NCI-H2107 treated with DMSO at 0.1 percent for 48 hours (cell line): ENCODE data around the gene SUB1.
A peak's percentile ranks its signal among the peaks of the same experiment; 100 is the strongest.
"Not testable (repeated sequence)": the region's sequence is repeated elsewhere in the genome, so short reads cannot be mapped to it uniquely, and the experiment has no call there.

Experiments used
- DNase-seq: peaks from one replicate; lab custom pipeline; 2025; ENCODE audit not compliant: unreplicated experiment; lab: John Stamatoyannopoulos, UW

SUB1 gene

DNA sequence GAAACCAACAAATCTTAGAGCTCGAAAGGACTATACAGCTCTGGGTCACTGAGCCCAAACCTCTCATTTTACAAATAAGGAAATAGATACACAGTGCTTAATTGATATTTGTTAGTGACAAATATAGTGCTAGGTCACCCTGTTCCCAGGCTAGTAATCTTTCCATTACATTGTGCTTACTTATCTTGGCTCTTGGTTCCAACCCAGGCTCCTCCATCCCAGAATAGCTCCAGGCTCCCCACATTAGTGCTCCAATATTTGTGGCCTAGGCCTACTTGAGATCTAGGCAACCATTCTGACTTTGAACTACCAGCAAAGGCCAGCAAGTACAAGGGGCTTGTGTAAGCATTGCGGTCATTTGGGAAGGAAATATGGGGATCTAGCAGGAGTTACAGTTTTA is 21.7 kb upstream of the SUB1 start:
- DNase-seq: no peak

DNA sequence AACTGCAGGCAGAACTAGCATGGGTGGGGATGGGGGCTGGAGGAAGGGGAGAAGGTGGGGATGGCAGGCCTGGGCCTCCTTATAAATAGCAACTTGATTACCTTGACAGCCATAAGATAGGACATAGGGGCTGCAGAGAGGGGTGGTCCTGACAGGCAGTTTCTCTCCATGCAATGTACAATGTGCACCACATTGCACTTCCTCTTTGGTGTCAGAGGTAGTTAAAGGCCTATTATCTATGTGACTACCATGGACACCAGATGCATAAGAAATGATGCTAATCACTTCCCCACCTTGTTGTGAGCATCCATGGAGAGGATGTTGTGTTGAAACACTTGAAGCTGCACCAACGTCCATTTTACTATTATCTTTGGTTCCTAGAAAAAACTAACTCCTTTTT is 20.2 kb upstream of the SUB1 start:
- no peak for DNase-seq

DNA sequence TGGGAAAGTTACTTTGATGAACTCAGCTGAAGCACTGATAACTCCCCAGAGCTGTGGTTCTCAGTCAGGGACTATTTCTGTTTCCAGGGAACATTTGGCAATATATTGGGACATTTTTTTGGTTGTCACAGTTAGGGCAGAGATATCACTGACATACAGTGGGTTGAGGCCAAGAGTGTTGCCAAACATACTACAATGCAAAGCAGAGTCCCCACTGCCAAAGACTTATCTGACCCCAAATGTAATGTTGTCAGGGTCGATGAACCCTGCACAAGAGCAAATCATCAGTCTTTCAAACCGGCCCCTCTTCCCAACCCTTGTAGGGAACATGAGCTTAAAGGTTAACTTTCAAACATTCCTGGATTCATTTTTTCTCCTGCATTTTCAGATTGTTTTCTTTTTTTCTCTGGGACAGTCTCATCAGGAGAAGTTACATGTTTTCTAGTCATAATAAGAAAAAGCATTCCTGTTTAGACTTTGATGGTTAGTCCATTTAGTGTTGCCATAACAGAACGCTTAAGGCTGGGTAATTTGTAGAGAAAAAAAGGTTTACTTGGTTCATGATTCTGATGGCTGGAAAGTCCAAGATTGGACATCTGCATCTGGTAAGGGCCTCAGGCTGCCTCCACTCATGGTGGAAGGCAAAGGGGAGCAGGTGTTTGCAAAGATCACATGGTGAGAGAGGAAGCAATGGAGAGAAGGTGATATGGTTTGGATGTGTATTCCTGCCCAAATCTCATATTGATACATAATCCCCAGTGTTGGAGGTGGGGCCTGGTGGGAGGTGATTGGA is 18.8 kb upstream of the SUB1 start:
- no peak for DNase-seq

DNA sequence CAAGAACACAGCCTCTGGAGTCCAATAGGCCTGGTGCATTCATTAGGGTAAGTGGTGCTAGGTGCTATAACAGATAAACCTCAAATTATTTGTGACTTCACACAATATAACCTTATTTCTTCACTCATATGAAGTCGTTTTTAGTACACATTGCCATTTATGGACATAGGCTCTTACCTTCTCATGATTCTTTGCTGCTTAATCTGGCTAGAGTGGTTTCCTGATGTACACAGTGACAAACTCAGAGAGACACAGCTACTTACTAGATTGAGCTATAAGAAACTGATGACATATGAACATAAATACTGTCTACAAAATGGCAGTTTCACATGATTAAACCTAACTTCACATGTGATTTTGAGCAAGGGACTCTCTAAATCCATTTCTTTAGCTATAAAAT is 14.2 kb upstream of the SUB1 start:
- no peak for DNase-seq

DNA sequence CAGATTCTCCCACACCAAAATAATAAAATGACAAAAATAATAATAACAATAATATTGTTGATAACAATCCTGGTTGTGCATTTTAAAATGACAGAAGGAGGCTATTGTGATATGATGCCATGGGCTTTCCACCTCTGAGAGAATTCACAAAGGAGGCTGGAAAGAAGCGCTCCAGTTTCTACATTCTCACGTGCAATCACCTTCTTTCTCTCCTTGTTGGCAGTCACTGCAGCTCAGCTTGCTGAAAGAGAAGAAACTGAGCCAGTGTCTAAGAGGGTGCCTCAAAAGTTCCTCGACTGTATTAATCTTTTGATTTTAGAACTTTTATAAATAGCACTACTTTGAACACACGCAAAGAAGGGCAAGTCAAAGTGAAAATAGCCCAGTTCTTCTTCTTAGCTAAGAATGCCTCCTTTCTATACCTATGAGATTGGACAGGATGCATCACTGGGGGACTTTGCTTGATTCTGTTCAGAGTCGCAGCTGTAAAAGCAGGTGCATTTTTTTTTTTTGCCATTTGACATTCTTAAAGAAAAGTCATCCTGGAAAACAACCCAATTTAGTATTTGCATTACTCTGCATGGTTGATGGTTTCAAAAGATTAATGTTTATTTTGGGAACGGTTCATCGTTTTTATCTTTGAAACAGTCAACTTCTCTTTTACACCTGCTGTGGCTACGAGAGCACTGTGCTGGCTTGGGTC is 12.4 kb upstream of the SUB1 start:
- DNase-seq: no peak

DNA sequence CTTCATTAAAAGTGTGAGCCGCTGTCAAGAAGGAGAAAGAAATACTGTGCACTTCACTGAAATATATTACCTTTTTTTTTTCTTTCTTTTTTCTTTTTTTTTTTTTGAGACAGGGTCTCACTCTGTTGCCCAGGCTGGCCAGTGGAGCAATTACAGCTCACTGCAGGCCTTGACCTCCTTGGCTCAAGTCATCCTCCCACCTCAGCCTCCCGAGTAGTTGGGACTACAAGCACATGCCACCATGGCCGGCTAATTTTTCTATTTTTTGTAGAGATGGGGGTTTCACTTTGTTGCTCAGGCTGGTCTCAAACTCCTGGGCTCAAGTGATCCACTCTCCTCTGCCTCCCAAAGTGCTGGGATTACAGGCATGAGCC is 11.9 kb upstream of the SUB1 start:
- not testable (repeated sequence) for DNase-seq

DNA sequence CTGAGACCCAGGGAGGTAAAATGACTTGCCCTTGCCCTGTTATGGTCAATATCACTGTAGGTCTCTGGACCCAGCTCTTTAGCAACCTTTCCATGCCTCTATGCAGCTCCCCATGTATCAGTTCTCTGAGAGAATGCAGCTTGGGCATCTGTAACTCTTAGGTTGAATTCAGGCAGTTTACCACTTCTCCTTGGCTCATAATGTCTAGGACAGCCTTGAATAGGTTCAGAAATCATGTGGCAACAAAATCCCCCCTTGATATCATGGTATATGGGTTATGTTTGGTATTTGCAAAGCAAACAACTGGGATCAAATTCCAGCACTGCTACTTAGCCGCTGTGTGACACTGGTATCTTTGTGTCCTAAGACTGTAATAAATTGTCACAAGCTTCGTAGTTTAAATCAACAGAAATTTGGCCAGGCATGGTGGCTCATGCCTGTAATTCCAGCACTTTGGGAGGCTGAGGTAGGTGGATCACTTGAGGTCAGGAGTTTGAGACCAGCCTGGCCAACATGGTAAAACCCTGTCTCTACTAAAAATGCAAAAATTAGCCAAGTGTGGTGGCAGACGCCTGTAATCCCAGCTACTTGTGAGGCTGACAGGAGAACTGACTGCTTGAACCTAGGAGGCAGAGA is 10.7 kb upstream of the SUB1 start:
- DNase-seq: no peak

DNA sequence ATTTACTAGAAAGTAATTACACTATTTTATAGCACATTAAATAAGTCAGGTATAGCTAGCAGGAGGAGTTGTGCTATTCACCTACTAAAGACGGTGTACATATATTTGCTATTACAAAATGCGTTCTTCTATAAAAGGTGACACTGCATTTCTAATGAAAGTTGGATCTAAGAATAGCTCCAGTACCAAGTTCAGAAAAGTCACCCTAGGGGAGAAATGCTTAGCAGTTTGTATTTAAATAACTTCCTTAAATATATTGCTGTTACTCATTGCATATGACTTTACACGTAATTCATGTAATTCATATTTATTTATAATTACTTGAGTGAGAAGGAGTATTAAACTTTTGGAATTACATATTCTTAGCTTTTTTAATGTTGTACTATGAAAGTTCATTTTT is 7.0 kb upstream of the SUB1 start:
- DNase-seq: no peak

DNA sequence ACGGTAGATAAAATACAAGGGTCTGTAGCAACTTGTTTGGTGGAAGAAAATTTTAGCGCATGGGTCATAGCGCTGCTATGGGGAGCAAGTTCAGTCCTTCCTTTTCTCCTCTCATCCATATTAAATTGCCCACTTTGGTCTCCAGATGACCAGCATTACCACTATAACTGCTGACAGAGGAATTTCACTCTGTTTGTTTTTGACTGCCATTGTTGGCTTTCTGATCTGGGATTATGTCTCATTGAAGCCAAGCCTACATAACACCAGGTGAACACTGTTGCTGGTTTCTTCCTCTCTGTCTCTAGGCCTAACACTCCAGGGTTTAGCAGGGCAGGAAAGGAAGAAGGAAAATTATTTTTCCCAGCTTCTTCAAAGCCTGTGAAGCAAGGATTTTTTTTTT is 6.6 kb upstream of the SUB1 start:
- DNase-seq: no peak

DNA sequence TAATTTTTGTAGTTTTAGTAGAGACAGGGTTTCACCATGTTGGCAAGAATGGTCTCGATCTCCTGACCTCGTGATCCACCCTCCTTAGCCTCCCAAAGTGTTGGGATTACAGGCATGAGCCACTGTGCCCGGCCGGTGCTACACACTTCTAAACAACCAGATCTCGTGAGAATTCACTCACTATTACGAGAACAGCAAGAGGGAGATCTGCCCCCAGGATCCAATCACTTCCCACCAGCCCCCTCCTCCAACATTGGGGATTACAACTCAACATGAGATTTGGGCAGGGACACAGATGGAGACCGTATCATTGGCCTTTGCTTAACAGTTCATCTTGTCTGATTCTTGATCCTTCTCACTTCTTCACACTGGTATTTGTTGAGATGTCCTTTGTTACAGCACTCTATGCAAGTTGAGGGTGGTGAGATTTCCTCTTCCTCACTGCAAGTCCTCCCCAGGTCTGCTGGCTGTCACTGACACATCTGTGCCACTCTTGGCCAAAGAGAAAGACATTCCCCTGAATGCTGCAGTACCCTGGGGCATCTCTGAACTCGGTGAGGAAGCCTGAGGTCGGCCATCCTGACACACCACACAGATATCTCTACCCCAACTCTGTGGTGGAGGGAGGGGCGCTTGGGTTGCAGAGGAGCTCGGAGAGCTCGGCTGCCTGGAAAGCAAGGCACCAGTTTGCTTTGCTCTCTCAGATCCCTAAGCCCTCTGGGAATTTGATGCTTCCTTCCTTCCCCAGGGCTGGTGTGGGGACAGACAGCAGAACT is 4.2 kb upstream of the SUB1 start:
- DNase-seq: no peak

DNA sequence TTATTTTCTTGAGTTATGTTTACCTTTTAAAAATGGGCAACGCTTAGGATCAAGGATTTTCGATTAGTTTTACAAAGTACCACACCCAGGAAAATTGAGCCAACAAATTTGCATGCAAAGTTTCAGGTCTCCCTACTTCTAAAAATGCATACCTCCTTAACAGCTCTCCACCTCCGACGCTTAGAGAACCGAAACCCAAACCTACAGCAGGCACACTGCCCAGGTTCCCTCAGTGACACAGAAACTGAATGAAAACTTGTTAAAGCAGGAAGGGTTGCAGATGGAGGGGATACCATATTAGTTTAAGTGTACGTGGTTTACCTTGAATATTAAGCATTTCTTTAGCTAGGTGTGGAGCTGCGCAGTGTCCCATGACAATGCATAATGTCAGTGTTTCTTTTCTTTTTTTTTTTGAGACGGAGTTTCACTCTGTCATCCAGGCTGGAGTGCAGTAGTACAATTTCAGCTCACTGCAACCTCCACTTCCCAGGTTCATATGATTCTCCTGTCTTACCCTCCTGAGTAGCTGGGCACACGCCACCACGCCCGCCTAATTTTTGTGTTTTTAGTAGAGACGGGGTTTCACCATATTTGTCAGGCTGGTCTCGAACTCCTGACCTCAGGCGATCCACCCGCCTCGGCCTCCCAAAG is 1.6 kb upstream of the SUB1 start:
- no peak for DNase-seq

DNA sequence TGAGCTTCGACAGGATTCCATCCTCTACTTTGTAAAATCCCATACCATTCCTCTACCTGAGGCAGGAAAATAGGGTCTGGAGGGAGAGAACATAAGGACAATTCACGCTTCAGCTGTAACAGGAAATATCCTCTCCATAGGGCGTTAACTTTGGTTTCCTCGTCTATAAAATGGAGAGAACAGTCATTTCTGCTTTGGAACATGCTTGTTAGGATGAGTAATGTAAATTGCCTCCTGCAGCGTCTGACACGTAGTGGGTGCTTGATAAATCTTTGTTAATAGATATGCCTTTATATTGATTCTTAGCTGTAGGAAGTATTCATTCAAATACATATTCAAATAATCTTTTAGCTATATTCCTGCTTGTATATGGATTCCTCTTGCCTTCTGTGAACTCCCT is 711 bp upstream of the SUB1 start:
- no peak for DNase-seq

DNA sequence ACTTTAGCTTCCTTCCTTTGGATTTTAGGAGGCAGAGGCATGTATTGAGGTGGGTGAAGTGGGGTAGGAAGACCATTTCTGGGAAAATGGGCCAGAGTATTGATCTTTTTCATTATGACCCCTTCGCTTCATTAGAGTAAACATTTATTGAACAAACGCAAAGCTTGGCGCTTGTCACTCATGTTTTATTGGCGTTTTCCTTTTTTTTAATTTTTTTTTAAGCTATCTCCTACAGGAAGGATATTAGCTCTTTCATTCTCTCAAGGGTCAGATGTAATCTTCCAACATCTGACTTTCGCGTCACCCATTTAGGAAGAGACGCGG is 273 bp upstream of the SUB1 start:
- DNase-seq: no peak

DNA sequence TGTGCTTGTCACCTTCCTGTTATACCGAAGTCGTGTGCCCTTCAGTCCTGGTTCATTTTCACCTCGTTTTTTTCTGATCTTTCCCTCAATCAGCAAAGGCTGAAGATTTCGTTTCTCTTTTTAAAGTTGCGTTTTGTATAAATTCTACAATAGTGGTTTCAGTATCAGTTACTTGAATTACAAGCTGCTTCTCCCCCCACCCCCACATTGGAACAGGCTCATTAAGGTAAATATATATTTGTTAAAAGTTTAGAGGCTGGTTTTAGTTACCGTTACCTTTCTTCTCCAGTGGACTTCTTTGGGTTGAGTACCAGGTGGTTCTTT is 881 bp downstream of the SUB1 start:
- DNase-seq: no peak

DNA sequence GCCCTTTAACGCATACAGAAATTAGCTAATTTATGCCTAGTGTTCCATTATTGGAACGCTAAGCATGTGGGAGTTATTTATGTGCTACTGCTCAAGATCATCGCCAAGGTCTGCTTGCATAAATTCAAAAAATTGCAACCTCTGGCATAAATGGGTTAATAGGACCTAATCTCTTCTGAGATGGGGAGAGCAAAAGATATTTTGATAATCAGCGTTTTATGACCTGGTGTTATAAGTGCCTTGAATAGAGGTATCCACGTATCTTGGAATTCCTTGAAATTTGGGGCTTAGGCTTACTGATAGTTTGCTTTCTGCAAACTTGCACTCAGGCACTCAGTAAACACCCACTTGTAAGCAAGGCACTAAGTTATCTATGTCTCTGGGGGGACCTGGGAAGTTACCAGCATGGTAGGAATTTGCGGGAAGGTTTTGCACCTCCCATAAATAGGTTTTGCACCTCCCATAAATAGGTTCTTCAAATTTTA is 1.8 kb downstream of the SUB1 start:
- DNase-seq: no peak

DNA sequence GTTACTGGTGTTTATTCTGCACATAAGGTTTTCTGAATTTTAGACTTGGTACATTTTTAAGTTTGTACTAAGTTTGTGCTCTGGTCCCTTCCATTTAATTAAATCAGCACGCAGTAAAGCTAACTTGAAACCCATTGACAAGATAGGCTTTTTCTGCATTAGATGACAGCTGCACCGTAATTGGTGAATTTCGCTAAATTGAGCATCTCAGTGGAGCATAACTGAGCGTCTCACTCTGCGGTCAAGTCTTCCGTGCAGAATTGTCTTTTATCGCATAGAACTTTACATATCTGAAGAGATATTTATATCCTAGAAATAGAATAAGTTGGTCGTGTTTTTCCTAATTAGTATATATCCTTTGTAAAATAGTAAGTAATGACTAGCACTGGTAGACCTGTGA is 4.1 kb downstream of the SUB1 start:
- no peak for DNase-seq

DNA sequence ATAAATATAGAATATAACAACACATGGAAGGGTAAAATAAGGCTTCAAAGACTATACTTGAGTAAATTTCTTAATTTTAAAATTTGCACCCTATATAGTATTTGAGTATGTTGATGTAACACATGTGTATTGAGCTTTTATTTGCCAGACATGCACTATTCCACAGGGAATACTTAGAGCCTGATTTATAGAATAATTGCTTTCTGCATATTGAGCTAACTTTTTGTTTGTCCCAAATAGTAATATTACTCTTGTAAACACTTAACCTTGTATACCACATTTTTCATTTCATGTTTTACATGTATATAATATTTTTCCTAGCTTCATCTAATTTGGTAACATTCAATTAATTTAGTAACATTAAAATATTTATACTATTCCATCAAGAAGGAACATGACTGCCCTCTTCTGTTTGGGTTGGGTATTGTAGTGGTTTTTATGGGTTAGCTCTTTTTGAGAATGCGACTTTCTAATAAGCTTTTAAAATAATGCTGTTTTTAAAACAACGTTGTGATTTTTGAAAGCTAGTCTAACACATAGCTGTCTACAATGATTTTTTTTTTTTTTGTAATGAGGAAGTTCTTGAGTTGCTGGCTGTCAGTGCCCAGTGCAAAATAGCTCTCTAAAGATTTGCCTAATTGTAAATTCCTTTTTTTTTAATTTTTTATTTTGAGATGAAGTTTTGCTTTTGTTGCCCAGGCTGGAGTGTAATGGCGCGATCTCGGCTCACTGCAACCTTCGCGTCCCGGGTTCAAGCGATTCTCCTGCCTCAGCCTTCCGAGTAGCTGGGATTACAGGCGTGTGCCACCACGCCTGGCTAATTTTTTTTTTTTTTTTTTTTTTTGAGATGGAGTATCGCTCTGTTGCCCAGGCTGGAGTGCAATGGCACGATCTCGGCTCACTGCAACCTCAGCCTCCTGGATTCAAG is 4.8 kb downstream of the SUB1 start:
- peak; percentile 37 for DNase-seq

DNA sequence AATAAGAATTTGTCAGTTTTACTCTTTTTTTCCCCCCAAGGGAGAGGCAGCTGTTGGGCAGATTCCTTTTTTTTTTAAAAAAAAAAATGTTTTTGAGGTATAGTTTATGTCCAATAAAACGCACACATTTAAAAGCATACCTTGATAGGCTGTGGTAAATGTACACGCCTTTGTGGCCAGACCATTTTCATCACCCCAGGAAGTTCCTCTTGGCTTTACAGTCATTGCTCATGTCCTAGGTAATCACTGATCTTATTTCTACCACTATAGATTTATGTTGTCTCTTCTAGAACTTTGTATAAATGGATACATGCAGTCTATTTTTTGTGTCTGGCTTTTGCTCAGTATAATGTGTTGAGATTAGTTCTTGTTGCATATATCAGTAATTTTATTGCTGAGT is 9.8 kb downstream of the SUB1 start:
- no peak for DNase-seq

DNA sequence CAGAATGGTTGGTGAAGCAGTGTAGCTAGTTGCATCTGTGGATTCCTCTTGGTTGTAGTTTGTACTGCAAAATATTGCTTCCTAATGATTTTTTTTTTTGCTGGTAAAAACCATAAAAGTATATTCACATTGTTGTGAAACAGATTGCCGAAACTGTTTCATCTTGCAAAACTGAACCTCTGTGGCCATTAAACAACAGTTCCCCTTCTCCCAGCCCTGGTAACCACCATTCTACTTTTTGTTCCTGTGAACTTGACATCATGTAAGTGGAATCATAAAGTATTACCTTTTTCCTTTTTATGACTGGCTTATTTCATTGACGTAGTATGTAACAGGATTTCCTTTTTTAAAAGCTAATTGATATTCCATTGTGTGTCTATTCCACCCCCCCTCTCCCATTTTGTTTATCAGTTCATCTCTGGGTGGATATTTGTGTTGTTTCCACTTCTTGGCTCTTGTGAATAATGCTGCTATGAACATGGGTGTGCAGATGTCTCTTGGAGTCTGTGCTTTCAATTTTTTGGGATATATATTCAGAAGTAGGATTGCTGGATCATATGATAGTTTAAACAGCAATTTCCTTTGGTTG is 11.8 kb downstream of the SUB1 start:
- DNase-seq: no peak
